NCI-H524 (cell line): Measurements from ENCODE around the gene HBP1.
A peak's percentile ranks its signal among the peaks of the same experiment; 100 is the strongest.
"Not testable (repeated sequence)": the region's sequence is repeated elsewhere in the genome, so short reads cannot be mapped to it uniquely, and the experiment has no call there.

Source experiments
- DNase-seq, 2 experiments: peaks; one replicate each; lab custom pipeline; 2025; lab: John Stamatoyannopoulos, UW

HBP1 gene

GRCh38 chr7:107168233-107169119, at the start of gene HBP1:
HBP1 (plus strand) TSS chr7:107169003; CDS start chr7:107179894, 10,891 bp downstream.
- peak; percentile 99 to 100 for DNase-seq

- no peak for DNase-seq
These were observed 49.3 kb upstream of the HBP1 start for GRCh38 chr7:107119376-107120105.

GRCh38 chr7:107122486-107122911, 46.3 kb upstream of the HBP1 start:
- no peak for DNase-seq

- no peak for DNase-seq
These were observed 45.4 kb upstream of the HBP1 start for GRCh38 chr7:107123392-107123791.

- DNase-seq: peak; percentile 34 to 73
These were observed 43.3 kb upstream of the HBP1 start for GRCh38 chr7:107125475-107125874.

- DNase-seq: no peak
These were observed 40.6 kb upstream of the HBP1 start for GRCh38 chr7:107128217-107128616.

- no peak for DNase-seq
These were observed 40.1 kb upstream of the HBP1 start for GRCh38 chr7:107128748-107129147.

- no peak for DNase-seq
These were observed 38.1 kb upstream of the HBP1 start for GRCh38 chr7:107130487-107131220.

GRCh38 chr7:107133396-107133795, 35.4 kb upstream of the HBP1 start:
- DNase-seq: no peak

- no peak for DNase-seq
These were observed 29.9 kb upstream of the HBP1 start for GRCh38 chr7:107138696-107139420.

- DNase-seq: not testable (repeated sequence)
These were observed 24.9 kb upstream of the HBP1 start for GRCh38 chr7:107143875-107144274.

- no peak for DNase-seq
These were observed 23.6 kb upstream of the HBP1 start for GRCh38 chr7:107145067-107145838.

- DNase-seq: peak; percentile 7 to 18
These were observed 21.1 kb upstream of the HBP1 start for GRCh38 chr7:107147464-107148393.

- no peak for DNase-seq
These were observed 20.1 kb upstream of the HBP1 start for GRCh38 chr7:107148721-107149120.

- DNase-seq: no peak
These were observed 18.9 kb upstream of the HBP1 start for GRCh38 chr7:107149863-107150262.

GRCh38 chr7:107150375-107151073, 18.3 kb upstream of the HBP1 start:
- peak in 1 of 2 experiments; percentile 43 for DNase-seq

- no peak for DNase-seq
These were observed 17.3 kb upstream of the HBP1 start for GRCh38 chr7:107151538-107151937.

GRCh38 chr7:107152011-107152410, 16.8 kb upstream of the HBP1 start:
- DNase-seq: no peak

GRCh38 chr7:107154826-107155225, 14.0 kb upstream of the HBP1 start:
- DNase-seq: no peak
